Breast epithelium (tissue), 4 donors: ENCODE results near the gene PFKP. TPM values are rescaled to one million over a fixed set of nuclear protein-coding genes. Genes with fewer than 3 reads are reported as not detected.
A peak's percentile ranks its signal among the peaks of the same experiment; 100 is the strongest.

Experiments
- DNase-seq, 2 donors: peaks; one replicate each; pipeline ENCODE4 v3.0.0-alpha.2; 2019; ENCODE audit warnings: low spot score in 2 of 2
- H3K27ac ChIP-seq, 2 donors: fragments of 200-600 bp; sonication (generic) in 1 of 2; one replicate each; pipeline ENCODE4 v1.5.1; 2016 to 2019; ENCODE audit warnings: mild to moderate bottlenecking in 1 of 2
- H3K27me3 ChIP-seq, 2 donors: fragments of 200-600 bp; sonication (generic) in 1 of 2; one replicate each; pipeline versions ENCODE4 v1.5.1 to v1.6.0; 2017 to 2019; ENCODE audit warnings: control low read depth in 1 of 2, mild to moderate bottlenecking in 1 of 2
- H3K36me3 ChIP-seq: fragments of 200-600 bp; one replicate; pipeline ENCODE4 v1.5.1; 2019
- H3K4me1 ChIP-seq, 2 donors: fragments of 200-600 bp; sonication (generic); one replicate each; pipeline ENCODE4 v1.5.1; 2016 to 2019; ENCODE audit warnings: control low read depth in 1 of 2
- H3K4me3 ChIP-seq, 3 donors: fragments of 200-600 bp; sonication (generic); 1 replicate in 2 of 3; 2 replicates in 1 of 3; pipeline ENCODE4 v1.5.1; 2016 to 2019; ENCODE audit warnings: mild to moderate bottlenecking in 3 of 3, moderate library complexity in 2 of 3
- H3K9me3 ChIP-seq, 2 donors: fragments of 200-600 bp; sonication (generic) in 1 of 2; one replicate each; pipeline ENCODE4 v1.5.1; 2016 to 2019; ENCODE audit warnings: control low read depth in 1 of 2
- CTCF ChIP-seq, 3 donors: fragments of 450-650 bp; IDR thresholded peaks; one replicate each; pipeline ENCODE4 v1.5.1; 2016 to 2017; ENCODE audit warnings: antibody characterized with exemption in 3 of 3, mild to moderate bottlenecking in 3 of 3, moderate library complexity in 3 of 3
- POLR2A ChIP-seq: fragments of 450-650 bp; IDR thresholded peaks from one replicate; pipeline ENCODE4 v1.6.1; 2016; ENCODE audit warnings: antibody characterized with exemption, mild to moderate bottlenecking, moderate library complexity
- POLR2AphosphoS5 ChIP-seq, 3 donors: sonication (generic); formaldehyde crosslinking; IDR thresholded peaks; one replicate each; pipeline ENCODE4 v1.6.1; 2017; ENCODE audit warnings: antibody characterized with exemption in 3 of 3
- intact Hi-C: fragments of 100-400 bp; cut with DNase I; formaldehyde crosslinking; loops from one replicate; pipeline ENCODE4 v1.15.1; 2023; ENCODE audit warnings: low total_unique reads
- total RNA-seq, 3 donors: library from RNA; depleted of rRNA; stranded (reverse); fragments of >200 nt; gene quantifications; one replicate each; pipeline ENCODE4 v1.1.0, GENCODE V29; 2016

Gene PFKP
- 10 to 100 TPM; 16.0 to 37.0 (median 32.9) TPM for total RNA-seq

GRCh38 chr10:3067118-3067858 lies at the start of gene PFKP:
TSS of gene PFKP (plus strand) at chr10:3067548. CDS start at chr10:3067596, 48 bp downstream.
- Histone ChIP-seq H3K4me3 (peak within 1 kb of the TSS; percentile 83 to 94 (median 85)), H3K4me1 (no peaks in the 10 kb centered on the region), H3K27ac (peak within 1 kb of the TSS; percentile 75 to 77), H3K36me3 (no peaks in the 10 kb centered on the region), H3K27me3 (no peaks in the 10 kb centered on the region), H3K9me3 (no peaks in the 10 kb centered on the region)
- intact Hi-C loops, result no loop called here
- TF ChIP-seq POLR2A (peak; percentile 14), CTCF (IDR thresholded peaks at IDR 0.05) (no peak), POLR2AphosphoS5 (IDR thresholded peaks at IDR 0.05) (peak in 2 of 3 donors; percentile 51 to 75)
- DNase-seq, result no peak

- no peaks in the 10 kb centered on the region for H3K36me3 ChIP-seq
These were observed 49.1 kb upstream of the PFKP start for GRCh38 chr10:3018247-3018646.

GRCh38 chr10:3020311-3020710 lies 47.0 kb upstream of the PFKP start:
- Histone ChIP-seq H3K4me3 (no peak overlapping the region), H3K36me3 (no peaks in the 10 kb centered on the region), H3K9me3 (no peaks in the 10 kb centered on the region), H3K27ac (no peak overlapping the region), H3K27me3 (peaks cover 0 to 10% of the 10 kb centered on the region in 2 donors), H3K4me1 (no peaks in the 10 kb centered on the region)
- intact Hi-C loops, result no loop called here
- DNase-seq, result no peak
- TF ChIP-seq POLR2A (no peak), CTCF (IDR thresholded peaks at IDR 0.05) (no peak), POLR2AphosphoS5 (IDR thresholded peaks at IDR 0.05) (no peak)

More at GRCh38 chr10:3018247-3018646, 49.1 kb upstream of the PFKP start:
- TF ChIP-seq POLR2A, result no peak
- no peak for TF ChIP-seq POLR2AphosphoS5 (IDR thresholded peaks at IDR 0.05)
- TF ChIP-seq CTCF (IDR thresholded peaks at IDR 0.05), result no peak
- intact Hi-C loops, result no loop called here
- no peak overlapping the region for H3K4me3 ChIP-seq
- no peak for DNase-seq
- no peaks in the 10 kb centered on the region for H3K9me3 ChIP-seq
- H3K4me1 ChIP-seq, result no peaks in the 10 kb centered on the region
- no peak overlapping the region for H3K27ac ChIP-seq
- H3K27me3 ChIP-seq, result peaks cover 0 to 12% of the 10 kb centered on the region in 2 donors

GRCh38 chr10:3020881-3021280 lies 46.5 kb upstream of the PFKP start:
- intact Hi-C loops, result no loop called here
- H3K4me1 ChIP-seq, result no peaks in the 10 kb centered on the region
- TF ChIP-seq CTCF (IDR thresholded peaks at IDR 0.05), result no peak
- H3K27me3 ChIP-seq, result peaks cover 0 to 10% of the 10 kb centered on the region in 2 donors
- H3K4me3 ChIP-seq, result no peak overlapping the region
- no peak overlapping the region for H3K27ac ChIP-seq
- no peak for DNase-seq
- H3K9me3 ChIP-seq, result no peaks in the 10 kb centered on the region
- no peaks in the 10 kb centered on the region for H3K36me3 ChIP-seq

- H3K27ac ChIP-seq, result no peak overlapping the region
- H3K9me3 ChIP-seq, result no peaks in the 10 kb centered on the region
- no peak for DNase-seq
- H3K4me1 ChIP-seq, result no peaks in the 10 kb centered on the region
- peaks cover 0 to 10% of the 10 kb centered on the region in 2 donors for H3K27me3 ChIP-seq
- H3K4me3 ChIP-seq, result no peak overlapping the region
- TF ChIP-seq POLR2AphosphoS5 (IDR thresholded peaks at IDR 0.05) (no peak), POLR2A (no peak)
- intact Hi-C loops, result no loop called here
- no peaks in the 10 kb centered on the region for H3K36me3 ChIP-seq
These were observed 45.3 kb upstream of the PFKP start for GRCh38 chr10:3022027-3022426.
